ENCODE results near the gene OLFML2A.

OLFML2A gene

GRCh38 chr9:124755061-124755460 lies 21.9 kb upstream of the OLFML2A start:
- no peak for TF ChIP-seq GATA3 (IDR thresholded peaks at IDR 0.05; ENCODE audit: low read depth, low read length)
- TF ChIP-seq GATA2 (IDR thresholded peaks at IDR 0.05; ENCODE audit: low read depth, low read length), result no peak

DNA sequence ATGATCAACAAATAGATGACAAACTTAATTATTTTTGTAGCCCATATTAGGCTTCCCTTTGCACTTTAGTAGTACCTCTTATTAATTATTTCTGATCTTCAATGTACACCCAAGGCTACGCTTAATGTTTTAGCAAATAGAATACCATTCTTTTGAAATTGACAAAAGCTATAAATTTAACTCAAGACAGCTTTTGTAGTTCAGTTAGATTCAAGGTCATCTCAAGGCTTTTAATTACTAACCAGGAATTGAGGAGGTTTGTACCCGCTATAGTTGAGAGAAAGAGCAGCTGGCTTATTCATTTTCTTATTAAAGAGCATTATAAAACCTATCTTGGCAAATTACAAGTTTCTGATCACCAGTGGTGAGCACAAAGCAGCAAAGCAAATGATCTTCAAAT lies 20.9 kb upstream of the OLFML2A start:
- TF ChIP-seq GATA3 (IDR thresholded peaks at IDR 0.05; ENCODE audit: low read depth, low read length), result no peak
- TF ChIP-seq GATA2 (IDR thresholded peaks at IDR 0.05; ENCODE audit: low read depth, low read length), result no peak

- TF ChIP-seq GATA3 (IDR thresholded peaks at IDR 0.05; ENCODE audit: low read depth, low read length), result no peak
- TF ChIP-seq GATA2 (IDR thresholded peaks at IDR 0.05; ENCODE audit: low read depth, low read length), result no peak
Observed at GRCh38 chr9:124757616-124758015, 19.3 kb upstream of the OLFML2A start.

DNA sequence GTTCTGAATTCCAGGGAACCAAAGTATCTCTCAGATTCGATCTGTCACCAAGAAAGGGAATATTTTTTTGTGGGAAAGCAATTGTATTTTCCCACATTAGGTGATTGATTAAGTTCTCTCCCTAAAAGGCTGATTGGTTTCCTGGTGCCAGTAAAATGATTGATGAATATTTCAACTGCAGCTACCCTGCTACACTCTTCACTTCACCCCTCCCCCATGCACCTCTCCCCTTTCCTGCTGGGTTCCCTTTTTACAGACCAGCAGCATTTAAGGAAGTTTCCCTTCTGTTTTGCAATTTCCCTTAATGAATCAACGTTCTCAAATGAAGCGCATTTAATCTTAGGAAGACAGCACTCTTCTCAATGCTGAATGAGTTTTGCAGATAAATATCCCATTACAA lies 18.9 kb upstream of the OLFML2A start:
- TF ChIP-seq GATA3 (IDR thresholded peaks at IDR 0.05; ENCODE audit: low read depth, low read length) (no peak), GATA2 (IDR thresholded peaks at IDR 0.05; ENCODE audit: low read depth, low read length) (no peak)

- TF ChIP-seq GATA2 (IDR thresholded peaks at IDR 0.05; ENCODE audit: low read depth, low read length), result no peak
- no peak for TF ChIP-seq GATA3 (IDR thresholded peaks at IDR 0.05; ENCODE audit: low read depth, low read length)
Observed at GRCh38 chr9:124758691-124759090, 18.2 kb upstream of the OLFML2A start.

DNA sequence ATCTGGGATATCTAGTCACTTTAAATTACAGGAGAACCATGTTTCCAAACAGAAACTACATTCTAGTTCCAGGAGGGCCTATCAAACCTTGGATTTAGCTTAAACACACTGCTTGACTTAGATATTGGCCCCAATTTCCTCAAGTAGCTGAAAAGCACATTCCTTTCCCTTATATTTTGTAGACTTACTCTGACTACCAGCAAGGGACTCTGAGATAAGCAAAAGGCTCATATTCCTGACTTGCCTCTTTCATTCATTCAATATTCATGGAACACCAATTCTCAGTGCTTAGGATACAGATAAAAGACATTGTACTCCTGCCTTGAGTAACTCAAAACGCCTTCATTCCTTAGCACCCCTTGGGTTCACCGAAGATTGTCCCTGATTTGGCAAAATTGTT lies 17.6 kb upstream of the OLFML2A start:
- TF ChIP-seq GATA2 (IDR thresholded peaks at IDR 0.05; ENCODE audit: low read depth, low read length) (no peak), GATA3 (IDR thresholded peaks at IDR 0.05; ENCODE audit: low read depth, low read length) (no peak)

DNA sequence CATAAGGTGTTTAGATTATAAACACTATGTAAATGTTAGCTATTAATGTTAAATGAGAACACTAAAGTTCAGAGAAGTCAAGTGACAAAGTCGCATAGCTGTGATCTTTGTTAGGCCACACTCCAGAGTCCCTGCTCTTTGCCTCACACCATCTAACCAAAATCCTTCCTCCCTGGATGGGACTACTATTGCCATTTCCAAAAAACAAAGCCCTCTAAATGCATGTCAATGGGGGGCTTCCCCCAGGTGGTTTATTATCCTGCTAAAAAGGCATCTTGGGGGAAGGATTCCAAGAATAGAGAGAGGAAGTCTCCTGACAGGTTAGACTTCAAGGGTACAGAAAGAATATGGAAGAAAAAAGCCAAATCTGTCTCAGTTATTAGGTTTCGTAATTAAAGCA lies 16.2 kb upstream of the OLFML2A start:
- TF ChIP-seq GATA3 (IDR thresholded peaks at IDR 0.05; ENCODE audit: low read depth, low read length) (no peak), GATA2 (IDR thresholded peaks at IDR 0.05; ENCODE audit: low read depth, low read length) (no peak)

GRCh38 chr9:124761196-124761595 lies 15.7 kb upstream of the OLFML2A start:
- TF ChIP-seq GATA2 (IDR thresholded peaks at IDR 0.05; ENCODE audit: low read depth, low read length), result no peak

DNA sequence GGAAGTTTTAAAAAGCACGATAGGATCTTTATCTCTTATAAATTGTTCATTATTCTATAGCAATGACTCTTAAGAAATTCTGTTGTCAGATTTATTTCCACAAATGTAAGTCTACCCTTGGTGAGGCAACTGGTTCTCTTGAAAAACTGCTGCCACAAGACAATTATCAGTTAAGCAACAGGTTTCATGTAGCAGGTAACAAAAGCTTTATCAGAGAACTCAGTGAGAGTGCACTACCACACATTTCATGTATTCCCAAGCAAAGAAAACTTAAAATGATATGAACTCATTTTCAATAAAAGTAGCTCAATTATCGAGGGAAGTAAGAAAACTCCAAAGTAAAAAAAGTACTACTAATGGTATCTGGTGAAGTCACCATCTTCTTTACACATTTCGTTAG lies 15.2 kb upstream of the OLFML2A start:
- TF ChIP-seq GATA3 (IDR thresholded peaks at IDR 0.05; ENCODE audit: low read depth, low read length), result no peak
- TF ChIP-seq GATA2 (IDR thresholded peaks at IDR 0.05; ENCODE audit: low read depth, low read length), result no peak

- no peak for TF ChIP-seq GATA3 (IDR thresholded peaks at IDR 0.05; ENCODE audit: low read depth, low read length)
Observed at GRCh38 chr9:124762633-124763032, 14.3 kb upstream of the OLFML2A start.

DNA sequence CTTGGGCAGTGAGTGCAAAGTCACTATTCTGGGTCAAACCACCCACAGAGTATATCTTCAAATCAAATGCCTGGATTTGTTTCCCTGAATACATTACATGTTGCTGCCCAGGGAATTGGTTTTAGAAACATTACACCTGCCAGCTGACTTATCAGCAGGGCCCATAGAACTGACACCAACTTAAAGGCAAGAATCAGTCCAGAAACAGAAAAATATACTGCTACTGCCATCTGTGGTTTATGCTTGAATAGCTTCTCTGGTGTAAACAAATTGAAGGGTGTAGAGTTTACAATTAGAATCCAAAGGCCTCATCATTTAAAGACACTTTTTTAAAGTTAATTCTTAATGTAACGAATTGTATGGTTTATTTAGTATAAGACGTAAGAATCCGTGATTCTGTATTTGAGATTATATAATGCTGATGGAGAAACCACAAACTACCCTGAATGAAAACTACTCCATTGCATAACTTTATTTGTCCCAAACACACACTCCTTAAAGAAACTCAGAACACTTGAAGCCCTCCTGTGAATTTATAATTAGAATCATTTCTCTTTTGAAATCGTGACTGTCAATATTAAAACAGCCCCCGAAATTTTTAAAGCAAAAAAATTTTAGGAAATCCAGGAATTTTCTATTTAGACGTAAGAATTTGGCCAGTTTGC lies 12.0 kb upstream of the OLFML2A start:
- no peak for TF ChIP-seq GATA3 (IDR thresholded peaks at IDR 0.05; ENCODE audit: low read depth, low read length)
- TF ChIP-seq GATA2 (IDR thresholded peaks at IDR 0.05; ENCODE audit: low read depth, low read length), result no peak

GRCh38 chr9:124765439-124765835 lies 11.5 kb upstream of the OLFML2A start:
- TF ChIP-seq GATA2 (IDR thresholded peaks at IDR 0.05; ENCODE audit: low read depth, low read length), result no peak
- no peak for TF ChIP-seq GATA3 (IDR thresholded peaks at IDR 0.05; ENCODE audit: low read depth, low read length)

DNA sequence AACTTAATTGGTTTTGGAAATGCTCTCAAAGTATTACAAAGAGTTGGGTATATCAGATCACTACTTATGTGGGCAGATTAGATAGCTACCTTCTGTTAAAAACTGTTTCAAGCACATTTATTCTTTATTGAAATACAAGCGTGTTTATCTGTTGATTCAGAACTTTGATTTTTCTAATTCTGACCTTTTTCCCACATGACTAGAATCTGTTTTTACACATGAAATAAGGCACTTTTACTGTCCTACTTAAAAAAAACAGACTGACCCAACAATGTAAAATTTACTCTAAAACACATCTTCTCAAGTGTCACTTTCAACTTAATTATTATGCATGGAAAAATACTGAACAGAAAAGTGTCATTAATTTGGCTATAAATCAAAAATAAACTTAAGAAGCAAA lies 10.6 kb upstream of the OLFML2A start:
- TF ChIP-seq GATA3 (IDR thresholded peaks at IDR 0.05; ENCODE audit: low read depth, low read length) (no peak), GATA2 (IDR thresholded peaks at IDR 0.05; ENCODE audit: low read depth, low read length) (no peak)

DNA sequence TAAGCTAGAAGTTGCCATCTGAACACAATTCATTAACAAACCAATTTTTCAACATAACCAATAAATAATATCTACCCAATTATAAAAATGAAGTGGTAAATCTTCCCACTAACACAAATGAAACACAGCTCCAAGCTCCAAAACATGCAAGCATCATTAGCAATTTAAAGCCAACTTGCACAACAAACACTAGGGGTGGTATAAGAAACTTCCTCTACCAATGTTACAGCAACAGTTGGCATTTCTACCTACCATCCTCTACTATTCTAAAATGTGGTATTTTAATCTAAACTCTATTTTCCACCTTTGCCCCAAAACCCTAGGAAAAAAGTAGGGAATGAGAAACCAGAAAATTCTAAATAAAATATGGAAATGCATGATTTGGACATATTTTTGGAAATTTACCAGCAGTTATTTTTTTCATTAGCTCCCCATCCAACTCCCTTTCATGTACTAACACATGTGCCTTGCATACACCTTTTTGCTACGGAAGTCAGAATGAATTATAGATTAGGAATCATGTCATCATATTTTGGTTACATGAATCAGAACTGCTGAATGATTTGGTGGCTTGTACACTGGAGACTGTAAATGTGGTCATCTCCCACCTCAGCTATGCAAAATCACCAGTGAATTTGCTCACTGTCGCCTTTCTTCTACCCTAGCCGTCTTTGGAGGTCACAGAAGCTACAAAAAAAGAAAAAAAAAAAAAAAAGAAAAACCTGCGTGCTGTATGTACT lies 9.9 kb upstream of the OLFML2A start:
- TF ChIP-seq GATA3 (IDR thresholded peaks at IDR 0.05; ENCODE audit: low read depth, low read length) (no peak), GATA2 (IDR thresholded peaks at IDR 0.05; ENCODE audit: low read depth, low read length) (no peak)

GRCh38 chr9:124767821-124768220 lies 9.1 kb upstream of the OLFML2A start:
- no peak for TF ChIP-seq GATA2 (IDR thresholded peaks at IDR 0.05; ENCODE audit: low read depth, low read length)
- TF ChIP-seq GATA3 (IDR thresholded peaks at IDR 0.05; ENCODE audit: low read depth, low read length), result no peak
